K562 (cell line): ENCODE results near the gene CFAP410. TPM values are rescaled to one million over a fixed set of nuclear protein-coding genes. Genes with fewer than 3 reads are reported as not detected.
A peak's percentile ranks its signal among the peaks of the same experiment; 100 is the strongest.

ENCODE experiments used
- ATAC-seq: fragments of 200-7000 bp; cut with Tn5 transposase; 3 replicates; pipeline ENCODE4 v1.9.1; 2020; ENCODE audit warnings: moderate library complexity
- BruUV-seq: library from RNA; stranded (reverse); fragments of 400-500 nt; replicated peaks from 2 replicates; lab custom pipeline; 2021; lab: Mats Ljungman, UMichigan
- CTCF ChIA-PET: fragments of 300-600 bp; formaldehyde crosslinking; extraction: SDS; loops from one replicate; lab custom pipeline; 2021; ENCODE audit warnings: low intra/inter-chr PET ratio; lab: Yijun Ruan, JAX
- POLR2A ChIA-PET: fragments of 300-600, 350-650 bp; sonication (Branson Sonifier 250); formaldehyde crosslinking; extraction: SDS; loops from one replicate; lab custom pipeline; 2021; ENCODE audit warnings: antibody characterized with exemption, inconsistent platforms; lab: Yijun Ruan, JAX
- DNase-seq, 4 experiments: peaks; one replicate each; pipeline versions ENCODE4 v3.0.0 to v3.0.0-alpha.2; 2011 to 2018; ENCODE audit warnings: low spot score in 3 of 4, mixed read lengths in 3 of 4; ENCODE audit errors: extremely low read depth in 1 of 4
- FAIRE-seq: peaks from 2 replicates; lab custom pipeline; 2011; peaks lifted over from hg19 to GRCh38; lab: Jason Lieb, UNC
- H2AFZ ChIP-seq: 2 replicates; pipeline ENCODE4 v1.6.0; 2011; ENCODE audit warnings: low read depth, low read length, control low read depth, inconsistent platforms
- H3K27ac ChIP-seq: fragments of 200-600 bp; 3 replicates; pipeline ENCODE4 v1.8.0; 2011; ENCODE audit warnings: low read depth, mild to moderate bottlenecking, control low read depth, inconsistent platforms, low read length, moderate library complexity, mixed read lengths; ENCODE audit errors: extremely low read depth
- H3K27me3 ChIP-seq, 2 experiments: fragments of 300-600 bp in 1 of 2; 2 replicates in 1 of 2; 3 replicates in 1 of 2; pipeline versions ENCODE4 v1.6.0 to v1.8.0; 2011; ENCODE audit warnings: inconsistent platforms in 2 of 2, low read length in 2 of 2, mild to moderate bottlenecking in 1 of 2, mixed read lengths in 1 of 2, moderate library complexity in 1 of 2; ENCODE audit not compliant: control insufficient read depth in 2 of 2, insufficient read depth in 2 of 2
- H3K36me3 ChIP-seq: fragments of 300-600 bp; 3 replicates; pipeline ENCODE4 v1.8.0; 2011; ENCODE audit warnings: mild to moderate bottlenecking, low read length, inconsistent platforms; ENCODE audit not compliant: control insufficient read depth, insufficient read depth
- H3K4me1 ChIP-seq, 2 experiments: fragments of 200-600 bp in 1 of 2; replicated peaks in 1 of 2; 2 replicates in 1 of 2; 3 replicates in 1 of 2; pipeline versions ENCODE4 v1.5.1 to v1.8.0; 2011; ENCODE audit warnings: inconsistent platforms in 2 of 2, low read length in 2 of 2, mild to moderate bottlenecking in 1 of 2, mixed read lengths in 1 of 2, moderate library complexity in 1 of 2; ENCODE audit not compliant: control insufficient read depth in 2 of 2, insufficient read depth in 2 of 2
- H3K4me2 ChIP-seq: 2 replicates; pipeline ENCODE4 v1.6.1; 2011; ENCODE audit warnings: low read length, control low read depth, inconsistent platforms, mixed read lengths; ENCODE audit not compliant: insufficient read depth
- H3K4me3 ChIP-seq: fragments of 200-600 bp; sonication (generic), shearing (Covaris generic); 2 replicates; pipeline ENCODE4 v1.5.1; 2016; ENCODE audit warnings: control low read depth, inconsistent platforms
- H3K79me2 ChIP-seq: fragments of 200-600 bp; 3 replicates; pipeline ENCODE4 v1.8.0; 2011; ENCODE audit warnings: low read length, inconsistent platforms; ENCODE audit not compliant: control insufficient read depth, insufficient read depth
- H3K9ac ChIP-seq, 2 experiments: 2 replicates each; pipeline versions ENCODE4 v1.6.0 to v1.6.1; 2011; ENCODE audit warnings: low read depth in 2 of 2, low read length in 2 of 2, control low read depth in 1 of 2, inconsistent platforms in 1 of 2, mild to moderate bottlenecking in 1 of 2, mixed read lengths in 1 of 2; ENCODE audit not compliant: insufficient read depth in 1 of 2
- H3K9me1 ChIP-seq: one replicate; pipeline ENCODE4 v1.6.0; 2011; ENCODE audit warnings: inconsistent platforms, mild to moderate bottlenecking, low read length, moderate library complexity; ENCODE audit not compliant: control insufficient read depth, insufficient read depth
- H3K9me3 ChIP-seq: replicated peaks from 2 replicates; pipeline ENCODE4 v1.5.1; 2011; ENCODE audit warnings: low read depth, low read length, inconsistent platforms; ENCODE audit not compliant: control insufficient read depth, insufficient read depth
- H4K20me1 ChIP-seq: replicated peaks from 2 replicates; pipeline ENCODE4 v1.6.1; 2011; ENCODE audit warnings: low read length, inconsistent platforms, mixed read lengths; ENCODE audit not compliant: control insufficient read depth, insufficient read depth
- BCOR ChIP-seq: fragments of 450-650 bp; IDR thresholded peaks from 2 replicates; pipeline ENCODE4 v1.6.1; 2016
- CBFB ChIP-seq: sonication (generic); formaldehyde crosslinking; IDR thresholded peaks from 2 replicates; pipeline ENCODE4 v1.4.0; 2020; ENCODE audit warnings: mild to moderate bottlenecking, missing genetic modification reagents
- CEBPG ChIP-seq, 3 experiments: fragments of 200-800 bp in 1 of 3; sonication (Bioruptor generic) in 1 of 3; sonication (generic) in 1 of 3; formaldehyde crosslinking in 1 of 3; IDR thresholded peaks in 2 of 3; conservative IDR thresholded peaks in 1 of 3; 2 replicates each; pipeline versions ENCODE4 v1.6.1 to v1.8.0; 2016 to 2022; ENCODE audit warnings: missing compliant biosample characterization in 2 of 3, missing genetic modification characterization in 2 of 3, mild to moderate bottlenecking in 1 of 3, missing genetic modification reagents in 1 of 3
- KDM2B ChIP-seq: fragments of 250-450 bp; sonication (Bioruptor Pico); IDR thresholded peaks from 2 replicates; pipeline ENCODE4 v1.8.0; 2021; ENCODE audit warnings: mild to moderate bottlenecking, moderate library complexity
- POLR2G ChIP-seq: fragments of 200-400 bp; formaldehyde crosslinking; IDR thresholded peaks from 2 replicates; pipeline ENCODE4 v1.6.1; 2017; ENCODE audit warnings: low read depth, mild to moderate bottlenecking, antibody characterized with exemption, low read length, moderate library complexity
- SMARCA5 ChIP-seq: fragments of 450-650 bp; IDR thresholded peaks from 2 replicates; pipeline ENCODE4 v1.6.1; 2016
- WGBS: fragments of 100-300 bp; shearing (Covaris generic); methylation state at CpG from one replicate; pipeline ENCODE4 v1.1.6; 2016; ENCODE audit warnings: low coverage, mixed read lengths; ENCODE audit not compliant: insufficient coverage; ENCODE audit errors: missing lambda C conversion rate; 5-methylcytosine and 5-hydroxymethylcytosine counted together
- in situ Hi-C: fragments of 300-500 bp; cut with MboI; formaldehyde crosslinking; loops from 4 replicates; pipeline ENCODE4 v1.15.0; 2018; ENCODE audit warnings: inconsistent platforms, mixed read lengths
- intact Hi-C: fragments of 100-400 bp; cut with micrococcal nuclease; formaldehyde crosslinking; loops from 2 replicates; pipeline ENCODE4 v1.14.2; 2022
- polyA plus RNA-seq, 8 experiments: library from polyadenylated mRNA; depleted of rRNA in 4 of 8; stranded (reverse) in 5 of 8; unstranded in 3 of 8; fragments of >200 nt; fragmentation: Nextera tagmentation in 2 of 8; fragmentation: Illumina TruSeq in 1 of 8; extraction: Ambion mirVana in 2 of 8; extraction: Trizol in 1 of 8; gene quantifications; 2 replicates each; pipeline versions ENCODE4 v1.2.1 to v1.2.3, GENCODE V29; 2011 to 2014; ENCODE audit warnings: inconsistent platforms in 1 of 8, missing spikeins in 1 of 8
- total RNA-seq, 7 experiments: library from RNA; depleted of rRNA in 6 of 7; stranded (reverse); fragments of >200 nt in 6 of 7; fragmentation: Illumina TruSeq in 2 of 7; extraction: Trizol in 2 of 7; gene quantifications; 2 replicates each; pipeline versions ENCODE4 v1.2.1 to v1.2.3, GENCODE V29; 2011 to 2021; ENCODE audit warnings: low replicate concordance in 1 of 7

CFAP410 gene
- total and polyA plus RNA-seq, 9 of the 15 experiments (the other 6 are each of a cell fraction or from before 2014, with no cell fraction given): 0.07 to 17.3 (median 2.3) TPM

DNA sequence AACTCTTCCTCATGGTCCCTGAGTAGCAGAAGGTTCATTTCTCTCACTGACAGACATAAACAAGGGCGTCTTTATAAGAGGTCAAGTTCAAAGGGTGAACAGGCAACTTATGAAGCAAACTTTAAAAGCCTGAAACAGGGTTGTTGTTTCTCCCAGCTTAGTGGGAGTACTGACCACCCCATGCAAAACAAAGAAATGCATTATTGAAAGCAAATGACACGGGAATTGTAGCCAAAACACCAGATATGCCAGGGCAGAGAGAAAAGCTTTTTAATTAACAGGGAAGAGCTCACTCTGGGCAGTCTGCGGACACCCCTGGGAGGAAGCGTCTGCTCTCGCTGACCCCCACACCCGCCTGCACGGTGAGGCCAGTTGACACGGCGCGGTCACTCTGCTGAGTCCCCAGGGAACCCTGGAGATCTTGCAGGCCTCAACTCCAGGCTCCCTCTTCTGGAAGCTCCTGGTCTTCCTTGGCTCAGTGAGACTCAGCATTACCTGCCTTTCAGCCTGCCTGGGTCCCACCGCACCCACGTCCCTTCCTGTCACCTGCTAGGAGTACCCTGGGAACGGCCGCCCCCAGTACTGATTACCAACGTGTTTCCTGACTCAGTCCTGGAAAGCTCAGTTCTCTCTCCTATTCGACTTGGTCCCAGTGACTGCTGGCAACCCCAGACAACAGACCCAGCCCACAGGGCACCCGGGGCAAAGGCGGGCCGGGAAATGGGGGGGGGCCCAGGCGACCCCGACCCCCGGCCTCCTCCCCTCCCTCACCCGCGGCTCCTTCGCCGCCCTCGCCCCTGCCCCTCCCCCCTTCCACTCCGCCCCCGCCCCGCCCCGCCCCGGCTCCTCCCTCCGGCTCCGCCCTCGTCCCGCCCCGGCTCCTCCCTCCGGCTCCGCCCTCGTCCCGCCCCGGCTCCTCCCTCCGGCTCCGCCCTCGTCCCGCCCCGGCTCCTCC, 972 bp downstream of the CFAP410 start (continued):
- TF ChIP-seq SMARCA5: no peak

DNA sequence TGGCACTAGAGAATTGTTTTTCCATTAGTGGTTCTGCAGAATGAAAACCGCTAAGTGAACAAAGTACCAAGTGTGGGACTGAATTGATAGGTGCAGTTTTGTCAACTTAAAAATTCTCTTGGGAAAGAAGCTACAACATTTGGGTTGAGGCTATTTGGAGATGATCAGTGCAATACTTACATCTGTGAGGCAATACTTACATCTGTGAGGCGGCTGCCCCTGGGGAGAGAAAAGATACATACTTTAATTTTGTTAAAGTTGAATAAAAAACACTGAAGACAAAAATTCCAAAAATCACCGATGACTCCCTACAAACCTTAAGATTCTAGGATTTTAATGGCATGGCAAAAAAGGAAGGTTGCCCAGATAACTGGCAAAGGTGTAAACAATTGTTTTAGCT, 1.7 kb downstream of the CFAP410 start:
- H3K4me3 ChIP-seq: no peak overlapping the region
- BruUV-seq: no TSS peak
- no peak overlapping the region for H3K27ac ChIP-seq
- 52% methylated on average over 3 of the region's 3 CpGs for WGBS
- peaks cover 17 to 46% of the 10 kb centered on the region in 2 experiments; a peak in 4 of 5 replicates for H3K4me1 ChIP-seq
- 0 out of 2 replicates have a peak overlapping the region, but pooled peaks have one; percentile 98 for H3K4me2 ChIP-seq
- no peak overlapping the region for H3K9ac ChIP-seq
- ATAC-seq (no peak), FAIRE-seq (no peak), DNase-seq (no peak)
- peaks cover 9% of the 10 kb centered on the region for H3K9me1 ChIP-seq
- CTCF ChIA-PET: no interaction called here
- H4K20me1 ChIP-seq: peaks cover 6% of the 10 kb centered on the region; the same call in 1 of the 2 replicates
- POLR2A ChIA-PET: interaction anchor here (0.9 to 2.1 kb wide), 7 partner anchors 8 to 40 kb away, joined by 3 to 11 read pairs (median 5); no protein-coding TSS in a partner anchor
- H2AFZ ChIP-seq: no peak overlapping the region
- H3K9me3 ChIP-seq: no peaks in the 10 kb centered on the region
- H3K79me2 ChIP-seq: no peaks in the 10 kb centered on the region
- peaks cover 8% of the 10 kb centered on the region; the same call in 1 of the 3 replicates for H3K36me3 ChIP-seq
- intact Hi-C loops: no loop called here
- TF ChIP-seq BCOR (no peak), KDM2B (no peak), POLR2G (0 out of 2 replicates have a peak, but pooled peaks have one; percentile 0), CBFB (CRISPR knock-in tag) (no peak), CEBPG (CRISPR knock-in tag; IDR thresholded peaks at IDR 0.05) (no peak), CEBPG (tag; conservative IDR thresholded peaks at IDR 0.05 in 1 of 2, IDR thresholded peaks at IDR 0.05 in 1 of 2) (peak in 1 of 2 experiments; percentile 63; a peak in 2 of 4 replicates)
- H3K27me3 ChIP-seq: no peaks in the 10 kb centered on the region
- in situ Hi-C loops: no loop called here
